ENCODE measurements around the gene RNF220.
A peak's percentile ranks its signal among the peaks of the same experiment; 100 is the strongest.

The RNF220 gene

DNA sequence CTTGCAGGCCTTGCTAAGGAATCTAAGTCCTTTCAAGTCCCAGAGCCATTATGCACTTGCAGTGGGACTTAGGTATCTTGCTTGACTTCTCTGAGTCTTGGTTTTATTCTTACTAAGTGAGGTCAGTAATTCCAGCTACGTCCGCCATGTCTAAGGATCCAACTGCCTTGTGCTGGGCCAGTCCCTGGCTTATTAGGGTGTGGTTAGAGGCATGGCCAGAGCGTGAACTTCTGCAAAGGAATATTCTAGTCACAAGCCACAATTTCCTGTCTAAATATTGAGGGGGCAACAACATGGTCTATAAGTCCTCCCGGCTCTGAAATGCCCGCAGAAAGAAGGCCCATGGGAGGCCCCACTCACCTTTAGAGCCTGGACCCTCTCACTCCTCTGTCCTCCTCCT, 186.3 kb downstream of the RNF220 start:
- no peak for DNase-seq

DNA sequence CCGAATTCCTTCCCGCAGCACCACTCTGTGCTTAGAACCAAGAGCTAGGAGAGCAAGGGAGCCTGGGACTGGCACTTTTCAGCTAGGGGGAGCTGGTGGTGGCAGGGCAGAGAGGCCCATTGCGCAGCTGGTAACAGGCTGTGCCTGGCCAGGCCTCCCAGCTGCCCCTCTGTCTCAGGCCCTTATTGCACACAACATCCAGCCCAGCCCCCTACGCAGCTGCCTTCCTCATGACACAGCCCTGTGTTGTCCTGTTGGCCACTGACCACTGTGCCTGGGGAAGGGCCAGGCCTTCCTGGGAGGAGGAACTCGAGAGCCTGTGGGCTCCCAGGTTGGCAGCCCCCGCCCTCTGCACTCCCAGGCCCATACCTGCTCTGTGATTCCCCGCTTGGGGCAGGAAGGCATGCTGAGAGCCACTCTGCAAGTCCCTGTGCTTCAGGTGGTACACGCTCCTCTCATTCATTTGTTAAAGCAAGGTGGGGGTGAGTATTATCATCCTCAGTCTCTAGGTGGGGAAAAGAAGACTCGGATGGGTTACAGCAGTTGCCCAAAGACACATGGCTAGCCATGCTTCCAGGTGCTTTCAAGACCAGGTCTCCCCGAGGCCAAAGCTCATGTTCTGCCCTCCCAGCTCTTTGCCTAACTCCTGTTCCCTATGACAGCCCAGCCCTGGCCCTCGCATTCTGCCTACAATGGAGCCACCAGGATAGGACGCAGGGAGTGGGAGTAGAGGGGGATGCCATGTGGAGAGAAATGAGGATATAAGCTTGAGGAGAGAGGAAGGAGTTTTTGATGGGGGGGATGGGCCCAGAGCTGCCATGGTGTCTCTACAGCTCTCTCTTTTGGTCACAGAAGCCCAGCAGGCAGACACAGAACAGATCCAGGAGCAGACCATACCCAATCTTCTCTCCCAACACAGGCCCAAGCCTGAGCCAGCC, 187.4 kb downstream of the RNF220 start:
- DNase-seq = no peak

DNA sequence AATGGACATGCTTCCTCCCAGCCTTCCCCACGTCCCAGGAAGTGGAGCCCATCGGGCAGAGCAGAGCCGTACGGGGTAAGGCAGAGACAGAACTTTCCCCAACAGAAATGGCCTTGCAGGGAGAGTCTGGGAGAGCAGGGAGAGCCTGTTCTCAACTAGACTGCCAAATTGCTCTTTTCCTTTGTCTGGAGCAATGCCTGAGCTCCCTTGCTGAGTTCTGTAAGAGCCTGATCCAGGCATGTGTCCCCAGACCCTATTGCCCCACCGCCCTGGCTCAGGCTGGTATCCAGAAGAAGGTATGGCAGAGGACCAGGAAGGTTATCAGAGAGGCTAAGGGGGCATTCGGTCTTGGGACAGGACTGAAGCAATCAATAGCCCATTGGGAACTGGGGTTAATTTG, 189.3 kb downstream of the RNF220 start:
- DNase-seq = no peak

DNA sequence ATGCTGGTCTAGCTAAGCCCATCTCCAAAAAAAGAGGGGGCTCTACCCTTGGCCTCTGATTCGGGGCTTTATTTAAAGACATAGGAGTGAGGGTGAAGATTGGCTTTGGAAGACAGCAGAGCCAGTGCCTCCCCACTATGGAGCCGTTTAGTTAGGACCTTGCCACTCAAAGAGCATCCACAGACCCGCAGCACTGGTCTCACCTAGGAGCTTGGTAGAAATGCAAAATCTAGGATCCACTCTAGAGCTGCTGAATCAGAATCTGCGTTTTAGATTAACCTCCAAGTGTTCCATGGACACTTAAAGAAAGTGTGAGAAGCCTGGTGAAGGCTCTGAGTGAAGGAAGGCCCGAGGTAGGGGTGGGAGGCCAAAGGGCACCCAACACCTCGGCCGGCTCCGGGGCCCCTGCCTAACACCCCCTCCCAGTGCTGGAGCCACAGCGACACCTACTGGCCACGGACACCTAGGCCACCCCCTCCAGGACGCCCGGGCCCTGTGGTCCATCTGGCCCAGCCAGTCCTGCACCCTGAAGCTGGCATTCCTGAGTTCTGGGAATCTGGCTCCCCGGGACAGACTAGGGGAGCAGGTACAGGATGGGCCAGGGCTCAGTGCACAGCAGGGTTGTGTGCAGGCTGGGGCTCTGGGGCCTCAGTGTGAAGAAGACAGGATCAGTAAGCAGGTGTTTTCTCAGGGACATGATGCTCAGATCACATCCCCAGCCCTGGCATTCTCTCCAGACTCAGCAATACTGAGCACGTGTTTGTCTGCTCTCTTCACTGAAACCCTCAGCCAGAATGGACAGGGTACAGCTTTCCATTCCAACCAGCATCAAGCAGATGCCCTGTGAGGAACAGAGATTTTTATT, 190.0 kb downstream of the RNF220 start:
- no peak for DNase-seq

DNA sequence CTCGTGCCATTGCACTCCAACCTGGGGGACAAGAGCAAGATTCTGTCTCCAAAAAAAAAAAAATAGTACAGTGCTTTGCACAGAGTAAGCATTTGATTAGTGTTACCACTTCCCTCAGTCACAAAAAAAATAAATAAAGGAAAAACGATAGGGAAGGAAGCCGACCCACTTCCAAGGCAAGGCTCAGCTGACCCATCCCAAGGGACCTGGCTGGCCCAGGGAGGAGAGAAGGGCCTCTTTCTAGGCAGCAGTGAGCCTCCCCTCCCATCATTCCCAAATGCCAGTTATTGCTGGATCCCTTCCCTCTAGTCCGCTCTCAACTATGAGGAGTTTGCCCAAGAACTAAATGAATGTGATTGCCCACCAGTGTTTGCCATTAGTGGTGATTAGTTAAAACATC, 191.5 kb downstream of the RNF220 start:
- DNase-seq = no peak

DNA sequence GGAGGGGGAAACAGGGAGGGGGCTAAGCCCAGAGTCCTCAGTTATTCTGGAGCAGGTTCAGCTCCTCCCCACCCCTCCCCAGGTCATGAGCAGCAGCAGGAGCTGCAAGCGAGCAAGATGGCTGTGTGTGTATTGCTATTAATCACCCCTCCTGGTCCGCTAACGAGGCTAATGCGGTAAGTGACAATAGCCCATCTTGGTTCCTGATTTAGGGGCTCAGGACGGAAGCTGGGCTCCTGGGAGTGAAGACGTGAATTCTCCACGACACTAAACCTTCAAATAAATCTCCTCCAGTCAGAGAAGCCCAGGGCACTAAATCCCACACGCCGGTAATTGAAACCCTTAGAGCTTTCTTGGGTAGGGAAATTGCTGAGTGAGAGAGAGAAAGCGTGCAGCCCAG, 193.1 kb downstream of the RNF220 start:
- no peak for DNase-seq

DNA sequence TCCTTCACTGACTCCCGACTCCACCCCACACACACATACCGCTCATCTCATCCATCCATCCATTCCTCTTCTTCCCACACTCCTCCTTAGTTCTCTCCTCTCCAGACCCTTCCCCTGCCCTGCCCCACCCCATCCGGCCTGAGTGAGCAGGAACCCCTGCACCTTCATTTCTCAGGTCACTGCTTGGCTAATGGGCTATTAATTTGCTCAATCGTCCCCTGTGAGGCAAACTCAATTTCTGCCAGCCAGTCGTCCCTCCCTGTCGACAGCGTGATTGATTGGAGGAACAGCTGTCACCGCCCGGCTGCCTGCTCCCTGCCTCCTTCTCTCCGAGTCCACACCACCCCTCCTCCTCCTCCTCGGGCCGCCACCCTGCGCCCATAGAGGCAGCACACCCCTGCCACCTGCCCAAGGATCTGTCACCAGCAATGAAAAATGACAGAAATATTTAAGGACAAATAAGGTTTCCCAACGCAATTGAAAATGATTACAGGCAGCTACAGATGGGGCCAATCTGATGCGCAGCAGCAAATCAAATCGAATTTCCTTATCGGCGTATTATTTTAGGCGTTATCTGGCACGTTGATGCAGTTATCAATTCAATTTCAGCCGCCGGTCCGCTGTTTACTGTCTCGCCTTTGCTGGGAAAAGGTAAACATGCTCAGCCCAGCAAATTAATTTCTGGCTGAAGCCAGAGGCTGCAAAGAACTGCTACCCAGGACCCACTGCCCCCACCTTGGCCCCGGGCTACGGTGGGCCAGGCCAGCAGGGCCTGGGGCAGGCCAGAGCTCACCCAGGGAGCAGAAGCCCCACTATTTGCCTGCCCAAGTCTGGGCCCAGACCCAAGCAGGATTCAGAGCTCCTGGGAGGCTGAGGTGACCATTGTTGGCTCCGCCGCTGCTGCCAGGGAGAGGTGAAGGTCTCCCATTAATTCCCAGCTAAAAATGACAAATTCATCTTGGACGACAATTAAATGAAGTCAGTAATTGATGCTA, 197.9 kb downstream of the RNF220 start:
- DNase-seq = no peak

DNA sequence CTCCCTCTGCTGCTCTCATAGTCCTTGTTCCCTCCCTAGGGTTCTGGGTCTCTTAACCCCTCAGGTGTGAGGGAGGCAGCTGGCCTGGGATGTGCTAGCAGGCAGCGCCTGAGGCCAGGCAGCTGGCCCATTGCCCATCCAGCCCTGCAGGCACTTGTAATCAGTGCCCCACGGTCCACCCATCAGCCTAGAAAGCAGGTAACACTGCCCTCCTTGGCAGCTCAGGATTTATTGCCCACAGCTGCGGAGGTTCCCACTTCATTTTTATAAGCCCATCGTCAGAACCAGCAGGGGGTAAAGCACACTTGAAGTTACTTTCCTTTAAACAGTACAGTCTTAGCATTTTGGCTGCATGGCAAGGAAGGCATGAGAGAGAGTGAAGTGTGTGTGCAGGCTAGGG, 198.7 kb downstream of the RNF220 start:
- DNase-seq = peak; percentile 95

DNA sequence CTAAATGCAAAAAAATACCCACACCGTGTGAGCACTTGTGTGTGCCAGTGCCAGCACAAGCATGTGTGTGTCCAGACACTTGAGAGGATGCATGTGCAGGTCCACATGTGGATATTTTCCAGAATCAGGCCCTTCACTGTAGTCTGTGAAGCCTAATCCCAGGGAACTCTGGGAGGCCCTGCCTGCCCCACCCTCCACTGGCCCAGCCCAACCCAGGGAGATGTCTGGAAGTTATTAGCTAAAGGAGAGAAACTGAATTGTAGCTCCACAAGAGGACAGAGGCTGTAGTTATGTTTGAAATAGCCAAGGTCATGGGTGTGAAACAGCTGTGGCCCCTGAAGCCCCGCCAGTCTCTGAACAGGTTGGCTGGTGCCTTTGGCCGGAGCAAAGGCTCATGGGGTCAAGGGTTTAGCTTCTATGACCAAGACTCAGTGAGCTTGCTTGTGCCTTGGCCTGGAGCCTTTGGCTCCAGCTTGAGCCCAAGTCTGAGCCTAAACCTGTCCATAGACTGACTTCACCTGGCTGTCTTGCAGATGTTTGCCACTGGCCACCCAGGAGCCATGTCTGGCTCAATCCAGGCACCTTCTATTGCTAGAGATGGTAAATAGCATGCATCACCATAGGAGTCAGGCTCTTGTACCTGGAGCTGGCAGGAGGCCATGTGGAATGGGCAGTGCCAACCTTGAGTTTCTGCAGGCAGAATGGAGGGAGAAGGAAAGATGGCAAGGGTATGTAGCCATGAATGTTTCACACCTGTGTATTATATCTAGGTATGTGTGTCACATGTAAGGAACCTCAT, 199.3 kb downstream of the RNF220 start:
- DNase-seq = no peak

DNA sequence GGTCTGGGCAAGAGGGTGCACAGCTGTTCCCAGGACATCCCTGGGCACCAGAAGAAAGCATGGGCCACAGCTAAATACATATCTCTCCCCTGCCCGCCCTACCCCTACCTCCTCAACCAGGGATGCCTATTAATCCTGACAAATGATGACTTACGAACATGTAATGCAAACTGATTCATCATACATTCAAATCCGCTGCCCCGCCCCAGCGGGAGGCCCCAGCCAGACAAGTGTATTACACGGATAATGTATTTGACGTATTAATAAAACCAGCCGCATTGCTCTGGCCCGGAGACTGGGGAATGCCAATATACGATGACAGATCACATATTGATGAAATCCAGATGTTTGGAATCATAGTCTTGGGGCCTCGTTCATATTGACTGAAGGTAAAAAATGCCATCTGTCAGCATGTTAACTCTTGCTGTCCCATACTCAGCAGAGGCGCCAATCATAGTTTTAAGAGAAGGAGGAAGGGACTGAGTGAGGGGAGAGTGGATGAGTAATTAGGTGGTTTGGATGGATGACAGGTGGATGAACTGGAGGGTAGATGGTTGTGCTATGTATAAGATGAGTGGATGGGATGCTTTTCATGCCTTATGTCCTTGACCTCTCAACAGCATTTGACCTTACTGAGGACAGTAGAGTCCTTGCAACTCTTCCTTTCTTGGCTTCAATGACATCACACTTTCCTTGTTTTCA, 201.0 kb downstream of the RNF220 start:
- DNase-seq = no peak

DNA sequence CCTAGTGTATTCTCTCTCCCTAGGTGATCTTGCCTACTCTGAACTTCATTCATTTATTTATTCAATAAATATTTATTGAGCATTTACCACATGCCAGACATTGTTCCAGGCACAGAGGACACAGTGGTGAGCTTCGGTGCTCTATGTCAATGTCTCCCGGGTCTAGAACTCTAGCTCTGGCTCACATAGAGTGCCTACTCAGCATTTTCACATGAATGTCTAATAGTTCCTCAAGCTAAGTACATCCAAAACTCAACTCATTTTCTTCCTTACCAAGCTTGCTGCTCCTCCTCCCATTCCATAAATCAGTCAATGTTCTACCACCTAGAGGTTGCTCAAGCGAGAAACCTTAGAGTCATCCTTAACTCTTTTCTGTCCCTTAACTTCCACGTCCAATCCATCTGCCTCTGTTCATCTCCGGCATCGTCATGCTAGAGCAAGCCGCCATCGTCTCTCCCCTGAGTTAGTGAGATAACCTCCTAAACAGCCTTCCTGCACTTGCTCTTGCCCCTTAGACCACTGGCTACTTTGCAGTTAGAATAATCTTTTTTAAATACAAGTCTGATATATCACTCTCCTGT, 201.7 kb downstream of the RNF220 start:
- DNase-seq = no peak

DNA sequence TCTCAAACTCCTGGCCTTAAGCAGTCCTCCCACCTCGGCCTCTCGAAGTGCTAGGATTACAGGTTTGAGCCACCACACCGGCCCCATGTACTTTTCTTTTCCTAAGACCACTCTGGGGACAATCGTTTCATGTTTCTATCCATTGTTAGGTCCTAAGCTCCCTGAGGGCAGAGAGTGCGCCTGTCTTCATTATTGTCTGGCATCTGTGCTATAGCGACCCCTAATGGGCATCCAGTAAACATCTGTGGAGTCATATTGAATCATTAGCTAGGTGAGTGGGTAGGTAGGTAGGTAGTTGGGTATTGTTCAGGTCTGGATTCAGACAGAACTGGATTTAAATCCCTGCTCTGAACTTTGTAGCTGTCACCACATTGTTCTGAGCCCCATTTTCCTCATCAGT, 203.1 kb downstream of the RNF220 start:
- DNase-seq = no peak

DNA sequence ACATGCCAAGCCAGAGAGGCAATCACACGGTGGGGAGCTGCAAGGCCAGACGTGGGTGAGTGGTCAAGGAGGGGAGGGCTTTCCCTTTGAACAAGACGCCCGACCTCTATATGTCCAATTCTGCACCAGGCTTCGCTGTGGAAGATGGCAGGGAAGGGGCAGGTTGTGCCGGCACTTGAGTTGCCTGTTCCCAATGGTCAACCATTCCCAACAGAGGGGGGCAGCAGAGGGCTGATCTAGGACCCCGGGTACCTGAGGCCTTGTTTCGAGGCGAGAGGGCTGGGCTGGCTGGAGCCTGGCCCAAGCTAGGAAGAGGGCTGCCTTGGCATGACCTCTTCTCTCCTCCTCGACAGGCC, 204.3 kb downstream of the RNF220 start:
- no peak for DNase-seq

DNA sequence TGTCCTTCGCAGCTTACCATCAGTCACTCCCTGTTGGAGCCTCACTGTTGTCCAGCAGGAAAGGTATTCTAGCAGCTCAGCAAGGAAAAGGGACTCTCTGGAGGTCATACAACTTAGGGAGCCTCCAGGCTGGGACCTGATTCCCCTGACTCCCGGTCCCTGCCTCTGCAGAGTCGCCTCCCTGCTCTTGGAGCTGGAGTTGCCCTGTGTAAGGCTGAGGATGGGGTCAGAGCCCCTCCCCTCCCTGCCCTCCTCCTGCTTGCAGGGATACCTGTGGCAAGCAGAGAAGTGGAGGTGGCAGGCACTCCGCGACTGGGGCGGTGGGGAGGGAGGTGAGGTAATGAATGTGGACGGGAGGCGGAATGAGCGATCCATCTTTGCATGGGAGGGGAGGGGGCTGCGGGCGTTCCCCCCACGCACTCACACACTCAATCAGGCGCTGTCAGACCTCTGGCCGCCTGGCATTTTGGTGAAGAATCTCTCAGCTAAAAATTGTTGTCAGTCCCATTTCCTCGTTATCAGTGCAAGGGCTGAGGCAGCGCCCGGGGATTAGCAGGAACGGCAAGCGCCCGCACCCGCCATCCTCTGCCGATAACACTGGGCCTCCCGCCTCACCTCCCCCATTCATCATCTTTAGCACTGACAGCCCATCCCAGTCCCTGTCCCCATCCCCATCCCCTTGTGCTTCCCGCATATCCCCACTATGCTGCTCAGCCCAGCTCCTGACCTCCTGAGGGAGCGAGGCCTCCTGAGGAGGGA, 204.9 kb downstream of the RNF220 start:
- DNase-seq = no peak

DNA sequence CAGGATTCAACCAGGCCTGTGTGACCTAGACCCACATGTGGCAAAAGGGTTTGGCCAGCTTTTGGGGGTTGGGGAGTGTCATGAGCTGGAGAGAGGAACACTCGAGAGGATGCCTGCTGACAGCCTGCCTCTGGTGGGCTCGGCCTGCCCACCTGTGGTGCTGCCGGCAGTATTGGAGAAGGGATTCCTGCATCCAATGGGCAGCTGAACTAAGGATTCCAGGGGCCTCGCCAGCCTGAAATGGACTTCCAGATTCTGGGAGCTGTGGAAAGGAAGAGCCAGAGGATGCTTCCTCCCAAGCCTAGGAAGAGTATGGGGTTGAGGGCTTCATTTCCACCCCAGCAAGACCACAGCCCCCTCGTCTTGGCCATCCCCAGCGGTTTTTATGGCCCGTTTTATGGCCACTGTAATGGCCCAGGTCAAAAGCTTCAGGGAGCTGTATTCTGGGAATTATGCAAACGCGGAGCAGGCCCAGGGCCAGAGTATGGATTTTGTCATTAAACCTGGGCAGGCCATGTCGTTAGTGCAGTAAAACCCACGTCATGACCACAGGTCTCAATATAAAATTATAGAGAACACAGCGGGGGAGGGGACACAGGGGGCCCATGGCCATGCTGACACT, 205.6 kb downstream of the RNF220 start:
- no peak for DNase-seq

DNA sequence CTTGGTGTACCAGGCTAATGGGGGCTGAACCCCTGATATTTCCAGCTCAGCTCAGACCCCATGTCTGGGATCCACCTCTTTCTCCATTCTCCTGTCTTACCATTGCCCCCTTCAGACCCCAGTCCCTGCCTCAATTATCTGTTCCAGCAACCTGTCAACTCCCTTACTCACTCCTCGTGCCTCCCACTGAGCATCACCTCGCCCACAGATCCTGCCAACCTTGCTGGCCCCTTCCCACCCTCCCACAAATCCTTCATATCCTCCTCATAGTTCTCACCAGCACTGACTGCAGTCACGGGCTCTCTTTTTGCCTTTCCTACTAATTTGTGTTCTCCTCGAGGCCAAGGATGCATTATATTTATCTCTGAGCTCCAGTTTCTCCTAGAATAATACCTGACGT, 206.4 kb downstream of the RNF220 start:
- DNase-seq = no peak

DNA sequence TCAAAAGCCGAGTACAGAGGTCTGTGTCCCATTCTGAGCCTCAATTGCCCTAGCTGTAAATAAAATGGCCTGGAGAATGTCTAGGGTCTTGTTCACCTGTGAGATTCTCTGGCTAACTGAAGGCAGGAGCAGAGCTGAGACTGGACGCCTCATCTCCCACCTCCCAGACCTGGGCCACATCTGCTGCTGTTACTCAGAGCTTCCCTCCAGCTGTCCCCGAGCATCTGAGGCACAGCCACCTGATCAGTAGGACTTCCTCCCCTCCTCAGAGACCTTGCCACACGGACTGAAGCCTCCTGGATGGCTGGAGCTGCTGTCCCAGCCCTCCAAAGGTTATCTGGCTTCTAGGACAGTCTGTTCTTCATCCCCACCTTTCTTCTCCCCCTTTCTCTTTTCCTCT, 206.8 kb downstream of the RNF220 start:
- DNase-seq = no peak

DNA sequence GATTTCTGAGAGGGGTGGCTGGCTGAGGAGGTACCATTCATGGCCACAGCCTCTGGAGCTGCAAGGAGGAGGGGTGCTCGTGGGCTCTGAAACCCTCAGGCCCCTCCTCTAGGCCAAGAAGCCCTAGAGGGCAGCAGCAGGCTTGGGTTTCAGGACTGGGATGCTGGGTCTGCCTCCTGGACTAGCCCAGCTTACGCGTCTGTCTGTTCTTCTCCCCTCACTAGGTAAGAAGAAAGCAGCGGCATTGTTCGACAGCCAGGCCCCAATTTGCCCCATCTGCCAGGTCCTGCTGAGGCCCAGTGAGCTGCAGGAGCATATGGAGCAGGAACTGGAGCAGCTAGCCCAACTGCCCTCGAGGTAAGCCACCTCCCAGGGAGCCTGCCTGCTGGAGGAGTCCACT, 208.9 kb downstream of the RNF220 start:
- DNase-seq = no peak

DNA sequence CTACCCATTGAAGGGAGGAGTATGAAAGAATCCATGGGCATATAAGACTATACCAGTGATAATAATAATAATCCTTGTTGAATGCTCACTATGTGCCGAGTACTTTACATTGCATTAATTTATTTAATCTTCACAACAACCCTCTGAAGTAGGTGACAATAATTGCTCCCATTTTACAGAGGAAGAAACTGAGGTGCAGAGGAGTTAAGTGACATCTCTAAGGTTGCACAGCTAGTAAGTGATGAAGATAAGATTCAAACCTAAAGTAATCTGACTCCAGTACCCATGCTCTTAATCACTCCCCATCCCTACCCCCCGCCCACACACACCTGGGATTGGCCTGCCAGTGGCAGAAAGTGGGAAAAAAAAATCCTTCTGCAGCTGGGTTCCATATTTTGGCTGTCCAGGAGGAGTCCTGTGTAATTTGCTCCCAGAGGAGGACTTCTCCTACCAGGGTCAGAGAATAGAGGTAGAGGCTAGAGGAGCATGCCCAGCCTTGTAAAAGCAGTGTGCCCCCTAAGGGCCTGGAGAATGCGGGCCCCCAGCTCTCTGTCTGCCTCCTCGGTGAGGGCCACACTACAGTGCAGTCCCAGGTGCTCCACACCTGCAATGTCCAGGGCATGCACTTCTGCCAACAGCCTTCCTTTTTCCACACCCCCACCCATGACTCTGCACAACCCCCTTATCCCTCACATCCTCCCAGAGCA, 211.4 kb downstream of the RNF220 start:
- DNase-seq = no peak

Measured in NCI-H187 treated with DMSO at 0.1 percent for 48 hours (cell line).